22Rv1 (cell line): ENCODE results near the gene MADCAM1.

ENCODE experiments used
- ZFX ChIP-seq: fragments of 450-650 bp; IDR thresholded peaks from 2 replicates; pipeline ENCODE4 v1.6.1; 2017; ENCODE audit warnings: antibody characterized with exemption, borderline replicate concordance
- TF ChIP-seq, protein P1 (sequence below): fragments of 450-650 bp; IDR thresholded peaks from 2 replicates; pipeline ENCODE4 v1.5.1; 2017; ENCODE audit warnings: mild to moderate bottlenecking

DNA sequence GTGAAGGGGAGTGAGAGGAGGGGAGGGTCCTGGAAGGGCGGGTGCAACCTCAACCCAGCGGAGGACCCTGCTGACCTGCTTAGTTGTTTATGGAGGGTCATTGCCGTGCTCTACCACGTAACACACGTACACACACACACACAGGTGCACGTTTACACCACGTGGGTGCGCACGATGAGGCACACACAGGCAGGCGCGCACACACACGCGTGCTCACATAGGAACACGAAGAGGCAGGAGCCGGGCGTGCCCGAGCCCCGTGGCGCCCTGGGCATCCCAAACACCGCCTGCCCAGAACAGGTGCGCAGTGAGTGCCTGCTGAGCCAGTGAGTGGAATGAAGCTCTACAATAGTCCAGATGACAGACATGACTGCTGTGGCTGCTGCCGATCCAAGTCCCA, 11.2 kb upstream of the MADCAM1 start:
- TF ChIP-seq, protein P1, sequence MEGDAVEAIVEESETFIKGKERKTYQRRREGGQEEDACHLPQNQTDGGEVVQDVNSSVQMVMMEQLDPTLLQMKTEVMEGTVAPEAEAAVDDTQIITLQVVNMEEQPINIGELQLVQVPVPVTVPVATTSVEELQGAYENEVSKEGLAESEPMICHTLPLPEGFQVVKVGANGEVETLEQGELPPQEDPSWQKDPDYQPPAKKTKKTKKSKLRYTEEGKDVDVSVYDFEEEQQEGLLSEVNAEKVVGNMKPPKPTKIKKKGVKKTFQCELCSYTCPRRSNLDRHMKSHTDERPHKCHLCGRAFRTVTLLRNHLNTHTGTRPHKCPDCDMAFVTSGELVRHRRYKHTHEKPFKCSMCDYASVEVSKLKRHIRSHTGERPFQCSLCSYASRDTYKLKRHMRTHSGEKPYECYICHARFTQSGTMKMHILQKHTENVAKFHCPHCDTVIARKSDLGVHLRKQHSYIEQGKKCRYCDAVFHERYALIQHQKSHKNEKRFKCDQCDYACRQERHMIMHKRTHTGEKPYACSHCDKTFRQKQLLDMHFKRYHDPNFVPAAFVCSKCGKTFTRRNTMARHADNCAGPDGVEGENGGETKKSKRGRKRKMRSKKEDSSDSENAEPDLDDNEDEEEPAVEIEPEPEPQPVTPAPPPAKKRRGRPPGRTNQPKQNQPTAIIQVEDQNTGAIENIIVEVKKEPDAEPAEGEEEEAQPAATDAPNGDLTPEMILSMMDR, result no peak
- no peak for TF ChIP-seq ZFX
